K562 treated with DMSO at 1 percent for 4 hours (cell line): Measurements from ENCODE around the gene TMEM154. TPM values are rescaled to one million over a fixed set of nuclear protein-coding genes. Genes with fewer than 3 reads are reported as not detected.

Experiments used
- total RNA-seq: library from RNA; unstranded; fragments of 300-600 nt; gene quantifications from 2 replicates; pipeline ENCODE4 v1.2.3, GENCODE V29; 2022; ENCODE audit not compliant: insufficient read depth

Gene TMEM154, protein sequence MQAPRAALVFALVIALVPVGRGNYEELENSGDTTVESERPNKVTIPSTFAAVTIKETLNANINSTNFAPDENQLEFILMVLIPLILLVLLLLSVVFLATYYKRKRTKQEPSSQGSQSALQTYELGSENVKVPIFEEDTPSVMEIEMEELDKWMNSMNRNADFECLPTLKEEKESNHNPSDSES
- 2.0 and 3.2 TPM in 2 replicates for total RNA-seq

DNA sequence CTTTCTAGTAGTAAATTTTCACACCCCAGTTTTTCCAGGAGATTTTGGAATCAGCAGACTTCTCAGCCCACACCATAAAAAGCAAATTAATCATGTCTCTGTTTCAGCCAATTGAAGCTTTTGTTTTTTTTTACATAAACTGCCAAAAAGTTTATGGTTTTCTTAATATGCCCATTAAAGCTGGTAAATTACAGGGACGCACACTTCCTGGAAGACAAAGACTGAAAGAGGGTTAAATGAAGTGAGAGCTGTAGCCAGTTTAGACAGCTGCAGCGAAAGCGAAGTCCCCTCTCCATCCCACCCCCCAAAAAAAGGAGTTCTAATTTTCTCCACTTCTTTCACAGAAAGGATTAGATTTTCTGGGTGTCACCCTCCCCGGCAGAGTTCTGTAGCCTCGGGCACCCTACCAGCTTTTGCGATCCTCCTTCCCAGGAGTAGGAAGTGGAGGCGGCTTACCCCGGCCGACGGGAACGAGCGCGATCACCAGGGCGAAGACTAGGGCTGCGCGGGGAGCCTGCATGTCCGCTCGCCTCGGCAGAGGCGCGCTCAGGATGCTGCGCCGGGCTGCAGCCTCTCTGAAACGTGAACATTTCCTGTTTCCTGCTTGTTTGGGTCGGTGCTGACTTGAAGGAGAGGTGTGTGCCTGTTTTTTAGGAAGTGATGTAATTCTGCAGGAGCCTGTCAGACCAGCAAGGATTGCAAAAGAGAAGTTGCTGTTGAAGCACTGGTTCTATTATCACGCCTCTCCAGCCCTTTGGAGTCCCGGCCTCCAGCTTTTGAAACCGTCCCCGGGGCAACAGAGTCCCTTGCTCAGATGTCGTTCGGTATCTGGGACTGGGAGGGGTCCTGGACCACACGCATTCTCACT lies at the start of gene TMEM154:
Gene TMEM154 (minus strand): TSS at position 584 of the 868 bp plus-strand sequence. CDS start 64 bp downstream, at position 520.

Other genes with a start within 250 kb of the TMEM154 start
- 5.0 and 7.7 TPM in 2 replicates for gene FBXW7, start 143.9 kb downstream of the TMEM154 start, total RNA-seq
- 0.48 TPM in 1 of 2 replicates, not detected in the other for gene TIGD4, start 99.7 kb upstream of the TMEM154 start, total RNA-seq
- 8.6 and 14.4 TPM in 2 replicates for gene ARFIP1, start 100.0 kb upstream of the TMEM154 start, total RNA-seq